Measurements from ENCODE around the gene FGD4.

FGD4 gene

DNA sequence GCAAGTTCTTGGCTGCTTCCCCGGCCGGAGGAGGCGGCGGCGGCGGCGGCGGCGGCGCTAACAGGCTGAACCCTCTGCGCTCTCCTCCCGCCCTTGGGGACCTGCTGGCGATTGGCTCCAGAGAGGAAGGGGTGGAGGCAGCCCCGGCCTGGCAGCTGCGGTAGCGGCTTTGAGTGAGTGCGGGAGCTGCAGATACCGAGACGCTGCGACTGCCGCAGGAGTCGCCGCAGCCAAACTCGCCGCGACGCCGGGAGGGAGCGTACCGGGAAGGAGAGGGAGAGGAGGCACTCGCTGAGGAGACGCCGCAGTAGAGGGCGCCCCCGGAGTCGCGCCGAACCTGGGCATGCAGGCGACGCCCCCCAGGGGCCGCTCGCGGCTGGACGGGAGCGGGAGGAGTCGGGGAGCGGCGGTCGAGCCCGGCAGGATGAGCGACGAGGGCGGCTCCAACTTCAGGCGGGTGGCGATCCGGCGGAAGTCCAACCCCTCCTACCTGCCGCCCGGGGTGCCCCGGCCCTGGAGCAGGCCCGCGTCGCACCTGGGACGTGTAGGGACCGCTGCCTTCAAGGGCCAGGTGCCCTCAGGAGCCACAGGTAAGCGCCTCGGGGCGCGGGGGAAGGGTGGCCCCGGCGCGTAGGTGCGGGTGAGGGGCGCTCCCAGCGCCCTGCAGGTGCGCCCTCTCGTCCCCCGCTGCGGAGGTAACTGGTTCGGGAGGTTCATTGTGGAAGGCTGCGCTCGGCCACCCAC lies at the start of gene FGD4:
Gene FGD4 (plus strand): TSS at position 189 of the 744 bp plus-strand sequence.
- H3K4me3 ChIP-seq: peak within 1 kb of the TSS; percentile 54 to 83 (median 72)
- peak within 1 kb of the TSS in 20 of 21 experiments; percentile 19 to 90 (median 70) for H3K27ac ChIP-seq

DNA sequence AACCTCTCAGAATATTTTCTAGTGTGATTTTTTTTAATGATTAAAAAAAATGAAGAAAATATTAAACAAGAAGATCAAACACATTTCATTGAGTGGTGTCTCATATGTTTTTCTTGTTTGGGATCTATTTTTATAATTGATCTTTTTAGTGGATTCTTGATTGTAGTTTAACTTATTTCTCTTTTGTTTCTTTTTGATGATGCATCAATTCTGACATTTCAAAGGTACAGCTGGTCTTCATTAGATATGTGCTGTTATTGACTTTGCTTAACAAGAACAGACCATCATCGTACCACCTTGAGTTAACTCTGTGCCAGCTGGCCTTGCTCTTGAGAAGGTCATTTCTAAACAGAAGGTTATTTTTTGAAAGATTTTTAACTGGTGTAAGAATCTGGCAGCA lies 45.8 kb upstream of the FGD4 start:
- H3K4me3 ChIP-seq: no peak overlapping the region
- H3K27ac ChIP-seq: no peak overlapping the region

DNA sequence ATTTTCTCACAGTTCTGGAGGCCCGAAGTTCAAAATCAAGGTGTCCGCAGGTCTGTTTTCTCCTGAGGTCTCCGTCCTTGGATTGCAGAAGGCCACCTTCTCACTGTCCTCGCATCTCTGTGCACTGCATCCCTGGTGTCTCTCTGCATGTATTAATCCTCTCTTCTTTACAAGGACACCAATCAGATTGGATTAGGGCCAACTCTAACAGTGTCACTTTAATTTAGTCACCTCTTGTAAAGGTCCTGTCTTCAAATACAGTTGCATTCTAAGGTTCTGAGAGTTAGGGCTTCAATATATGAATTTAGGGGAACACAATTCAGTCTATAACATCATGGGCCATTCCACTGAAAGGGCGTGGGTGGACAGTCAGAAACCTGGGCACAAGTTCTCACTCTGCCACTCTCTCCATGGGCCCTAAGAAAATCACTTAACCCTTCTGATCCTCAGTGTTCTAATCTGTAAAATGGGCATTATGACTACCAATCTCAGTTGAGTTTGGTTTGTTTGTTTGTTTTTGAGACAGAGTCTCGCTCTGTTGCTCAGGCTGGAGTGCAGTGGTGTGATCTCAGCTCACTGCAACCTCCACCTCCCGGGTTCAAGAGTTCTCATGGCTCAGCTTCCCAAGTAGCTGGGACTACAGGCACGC lies 41.6 kb upstream of the FGD4 start:
- no peak overlapping the region for H3K4me3 ChIP-seq
- no peak overlapping the region for H3K27ac ChIP-seq

DNA sequence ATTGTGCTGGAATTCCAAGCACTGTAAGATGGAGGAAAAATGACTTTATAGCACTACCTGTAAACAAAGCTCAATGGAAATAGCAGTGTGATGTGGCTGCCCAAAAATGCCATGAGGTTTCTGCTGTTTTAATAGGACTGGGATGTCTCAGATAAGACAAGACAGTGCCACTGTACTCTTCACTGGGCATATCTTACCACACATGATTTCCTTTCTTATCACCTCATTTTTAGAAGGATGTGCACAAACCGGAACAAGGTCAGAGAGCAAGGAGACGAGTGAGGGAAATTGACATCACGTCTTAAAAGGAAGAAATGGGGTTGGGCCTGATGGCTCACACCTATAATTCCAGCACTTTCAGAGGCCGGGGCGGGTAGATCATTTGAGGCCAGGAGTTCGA lies 38.4 kb upstream of the FGD4 start:
- Histone ChIP-seq H3K4me3 (no peak overlapping the region), H3K27ac (no peak overlapping the region)

DNA sequence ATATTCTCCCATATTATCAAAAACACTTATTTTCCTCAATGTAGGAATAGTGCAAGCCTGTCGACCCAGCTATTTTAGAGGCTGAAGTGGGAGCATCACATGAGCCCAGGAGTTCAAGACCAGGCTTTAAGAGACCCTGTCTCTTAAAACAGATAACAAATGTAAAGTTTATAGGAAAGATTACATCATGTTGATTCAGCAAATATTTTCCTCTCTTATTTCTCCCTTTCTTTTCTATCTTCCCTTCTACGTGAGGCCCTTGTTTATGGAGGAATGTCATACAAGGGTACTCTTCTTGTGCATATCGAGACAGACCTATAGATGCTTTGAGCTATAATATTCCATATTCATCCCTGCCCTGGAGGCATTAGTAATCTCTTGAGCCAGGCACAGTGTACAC lies 36.5 kb upstream of the FGD4 start:
- Histone ChIP-seq H3K4me3 (no peak overlapping the region), H3K27ac (no peak overlapping the region)

DNA sequence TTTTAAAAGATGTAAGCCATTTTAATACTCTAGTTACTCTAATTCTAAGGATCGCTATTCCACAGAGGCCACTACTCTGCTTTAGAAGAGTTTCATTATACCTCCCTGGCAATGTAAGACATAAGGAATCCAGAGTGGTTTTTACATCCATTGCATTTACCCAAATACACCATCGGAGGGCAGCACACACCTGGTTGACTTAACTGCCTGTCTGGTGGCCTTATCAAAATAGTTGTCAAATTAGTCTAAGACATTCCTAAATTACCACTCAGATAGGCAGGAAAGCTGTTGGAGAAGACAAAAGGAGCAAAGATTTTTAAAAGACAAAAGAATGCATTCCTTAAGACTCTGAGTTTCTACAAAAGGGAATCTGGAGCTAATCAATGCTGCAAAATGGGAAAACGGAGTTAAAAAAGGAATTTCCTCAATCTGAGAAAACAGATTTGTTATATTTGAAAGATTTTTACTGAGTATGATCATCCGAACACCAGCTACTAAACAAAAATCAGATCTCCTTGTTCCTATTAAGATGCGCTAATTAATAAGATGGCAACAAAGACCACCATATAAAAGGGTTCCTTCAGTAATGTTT lies 33.8 kb upstream of the FGD4 start:
- no peak overlapping the region for H3K4me3 ChIP-seq
- H3K27ac ChIP-seq: no peak overlapping the region

DNA sequence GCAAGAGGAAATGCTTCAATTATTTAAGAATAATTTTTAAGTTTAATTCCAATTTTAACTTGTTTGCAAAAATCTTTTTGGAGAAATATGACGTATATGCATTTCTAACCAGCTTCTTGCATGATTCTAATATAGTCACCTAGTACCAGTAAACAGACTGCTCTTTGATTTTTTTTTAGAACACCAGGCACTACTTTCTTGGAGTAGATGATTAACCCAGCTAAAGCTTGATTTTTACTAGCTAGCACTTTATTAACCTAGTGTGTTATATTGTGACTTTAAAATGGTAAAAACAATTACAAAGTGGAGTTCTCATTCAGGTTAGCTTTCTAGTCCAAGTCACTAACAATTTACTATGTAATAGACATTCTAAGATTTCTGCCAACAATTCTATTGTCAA lies 32.6 kb upstream of the FGD4 start:
- H3K4me3 ChIP-seq: no peak overlapping the region
- no peak overlapping the region for H3K27ac ChIP-seq

DNA sequence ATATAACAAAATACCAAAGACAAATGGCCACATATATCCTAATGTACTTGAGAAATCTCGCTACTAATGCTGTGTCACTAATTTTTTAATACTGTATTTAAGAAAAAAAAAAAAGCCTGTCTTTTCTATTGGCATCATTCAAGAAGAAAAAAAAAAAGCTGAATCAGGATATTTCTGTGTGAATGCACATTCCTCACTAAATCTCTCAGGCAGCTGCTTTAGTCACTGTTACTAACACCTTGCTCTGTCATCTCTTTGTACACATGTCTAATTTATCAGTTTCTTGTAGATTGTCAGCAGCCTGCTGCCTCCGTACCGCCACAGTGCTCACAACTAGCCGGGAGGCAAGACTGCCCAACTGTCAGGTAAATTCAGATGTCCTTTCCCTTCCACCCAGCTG lies 32.0 kb upstream of the FGD4 start:
- Histone ChIP-seq H3K4me3 (no peak overlapping the region), H3K27ac (no peak overlapping the region)

DNA sequence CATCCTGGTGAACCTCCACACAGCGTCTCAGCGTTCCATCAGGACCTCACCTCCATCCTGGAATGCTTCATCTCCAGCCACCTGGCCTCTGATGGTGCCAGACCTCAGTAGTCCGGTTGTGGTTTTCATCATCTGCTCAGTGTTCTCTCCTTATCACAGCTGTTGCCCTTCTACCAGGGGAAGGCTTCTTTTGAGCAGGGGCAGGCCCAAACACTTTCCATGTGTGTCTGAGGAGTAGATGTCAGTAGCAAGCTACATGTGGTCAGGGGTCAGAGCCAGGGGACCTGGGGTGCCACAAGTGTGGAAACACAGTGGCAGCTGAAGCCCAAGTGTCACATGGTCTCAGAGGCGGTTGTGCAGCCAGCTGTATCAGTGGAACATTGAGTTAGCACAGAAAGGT lies 30.2 kb upstream of the FGD4 start:
- H3K4me3 ChIP-seq: no peak overlapping the region
- no peak overlapping the region for H3K27ac ChIP-seq

DNA sequence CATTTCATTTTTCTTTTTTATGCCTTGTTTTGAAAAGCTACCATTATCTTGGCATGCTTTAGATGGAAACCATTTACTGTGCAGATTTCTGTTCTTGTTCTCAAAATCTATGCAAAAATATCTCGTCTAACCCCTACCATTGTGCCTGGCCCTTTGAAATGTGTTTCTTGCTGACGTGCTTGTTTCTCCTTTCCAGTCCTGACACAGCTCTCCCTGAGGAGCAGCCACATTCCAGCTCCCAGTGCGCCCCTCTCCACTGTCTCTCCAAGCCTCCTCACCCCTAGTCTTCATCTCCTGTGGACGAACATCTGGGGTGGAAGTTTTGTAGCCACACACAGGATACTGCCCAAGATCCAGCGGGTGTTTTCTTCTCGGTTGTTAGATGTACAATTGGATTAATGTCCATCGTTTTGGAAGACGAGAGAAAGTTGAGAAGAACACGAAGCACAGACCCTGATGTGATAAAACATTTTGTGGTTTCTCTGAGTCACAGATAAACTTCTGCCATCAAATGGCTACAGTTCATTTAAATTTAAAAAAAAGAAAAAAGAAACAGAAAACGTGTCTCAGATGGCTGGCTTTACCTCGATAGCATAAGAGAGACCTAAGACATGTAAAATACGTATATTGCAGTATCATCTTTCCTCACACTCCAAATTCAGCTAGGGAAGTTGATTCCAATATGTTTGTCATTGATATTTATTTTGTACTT lies 21.9 kb upstream of the FGD4 start:
- no peak overlapping the region for H3K4me3 ChIP-seq

DNA sequence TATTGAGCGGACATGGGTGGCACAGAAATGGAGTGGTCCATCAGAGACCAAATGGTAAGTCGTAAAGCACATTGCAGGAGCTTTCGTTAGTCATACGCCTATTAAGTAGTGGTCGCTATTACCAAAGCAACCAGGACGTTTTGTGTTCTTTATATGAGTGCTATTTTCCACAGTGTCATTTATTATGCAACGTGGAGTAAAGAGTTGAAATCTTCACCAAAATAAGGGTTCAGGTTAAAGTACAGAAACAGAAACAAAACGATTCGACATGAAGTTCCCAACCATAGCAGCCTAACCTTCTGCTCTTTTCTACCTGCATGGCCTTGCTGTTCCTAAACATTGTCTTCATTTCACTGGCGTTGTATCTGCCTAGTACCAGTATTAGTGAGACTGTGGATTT lies 20.1 kb upstream of the FGD4 start:
- H3K4me3 ChIP-seq: no peak overlapping the region
- H3K27ac ChIP-seq: no peak overlapping the region

More for the DNA sequence above, 21.9 kb upstream of the FGD4 start:
- no peak overlapping the region for H3K27ac ChIP-seq

DNA sequence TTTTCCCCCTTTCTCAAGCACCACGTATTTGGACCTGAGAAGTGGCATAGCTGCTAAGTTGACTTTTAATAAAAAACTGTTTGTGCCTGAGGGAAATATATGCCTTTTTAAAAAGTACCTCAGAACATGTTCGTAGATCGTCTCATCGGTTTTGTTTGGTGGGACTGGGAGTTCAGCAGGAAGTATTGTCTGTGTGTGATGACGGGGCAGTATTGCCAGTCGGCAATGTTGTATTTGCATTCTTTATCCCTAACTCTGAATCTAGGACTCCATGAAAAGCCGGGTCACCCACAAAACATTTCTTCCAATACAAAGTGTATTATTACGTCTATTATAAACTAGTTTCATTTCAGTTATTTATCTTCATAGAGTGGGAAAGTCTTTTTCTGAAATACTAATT lies 19.7 kb upstream of the FGD4 start:
- H3K27ac ChIP-seq: no peak overlapping the region
- no peak overlapping the region for H3K4me3 ChIP-seq

DNA sequence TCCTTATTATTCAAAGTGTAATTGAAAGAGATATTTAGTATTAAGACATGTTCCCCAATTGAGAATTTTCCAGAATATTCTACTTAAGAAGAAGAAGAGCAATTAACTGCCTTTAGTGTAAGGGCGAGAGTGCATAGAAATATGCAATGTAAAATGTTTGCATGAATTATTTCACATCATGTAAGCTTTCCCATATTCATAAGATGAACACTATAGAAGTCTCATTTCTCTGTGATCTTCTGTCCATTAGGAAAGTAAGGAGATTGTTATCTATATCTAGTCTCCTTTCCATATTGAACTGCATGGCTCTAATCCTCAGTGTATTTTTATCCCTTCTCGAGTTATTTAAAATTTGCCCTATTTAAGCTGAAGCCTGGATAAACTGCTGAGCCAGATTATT lies 17.1 kb upstream of the FGD4 start:
- H3K27ac ChIP-seq: no peak overlapping the region
- no peak overlapping the region for H3K4me3 ChIP-seq

DNA sequence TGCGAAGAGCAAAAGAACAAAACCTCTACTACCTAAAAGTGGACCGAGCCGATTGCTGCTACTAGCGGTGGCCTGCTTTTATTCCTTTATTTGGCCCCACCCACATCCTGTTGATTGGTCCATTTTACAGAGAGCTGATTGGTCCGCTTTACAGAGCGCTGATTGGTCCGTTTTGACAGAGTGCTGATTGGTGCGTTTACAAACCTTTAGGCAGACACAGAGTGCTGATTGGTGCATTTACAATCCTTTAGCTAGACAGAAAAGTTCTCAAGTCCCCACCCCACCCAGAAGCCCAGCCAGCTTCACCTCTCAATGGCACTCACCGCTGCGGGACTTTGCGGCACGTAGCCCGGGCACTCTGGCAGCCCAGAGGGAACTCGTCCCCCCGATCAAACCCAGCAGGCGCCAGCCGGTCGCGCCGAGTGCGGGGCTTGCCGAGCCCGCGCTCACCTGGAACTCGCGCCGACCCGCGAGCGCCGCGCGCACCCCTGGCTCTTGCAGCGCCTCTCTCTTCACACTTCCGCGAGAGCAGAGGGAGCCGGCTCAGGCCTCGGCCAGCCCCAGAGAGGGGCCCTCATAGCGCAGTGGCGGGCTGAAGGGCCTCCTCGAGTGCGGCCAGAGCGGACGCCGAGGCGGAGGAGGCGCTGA lies 8.7 kb upstream of the FGD4 start:
- H3K27ac ChIP-seq: peak overlapping the region in 2 of 21 experiments; percentile 19 to 35
- H3K4me3 ChIP-seq: peak overlapping the region; percentile 19 to 46 (median 28)

DNA sequence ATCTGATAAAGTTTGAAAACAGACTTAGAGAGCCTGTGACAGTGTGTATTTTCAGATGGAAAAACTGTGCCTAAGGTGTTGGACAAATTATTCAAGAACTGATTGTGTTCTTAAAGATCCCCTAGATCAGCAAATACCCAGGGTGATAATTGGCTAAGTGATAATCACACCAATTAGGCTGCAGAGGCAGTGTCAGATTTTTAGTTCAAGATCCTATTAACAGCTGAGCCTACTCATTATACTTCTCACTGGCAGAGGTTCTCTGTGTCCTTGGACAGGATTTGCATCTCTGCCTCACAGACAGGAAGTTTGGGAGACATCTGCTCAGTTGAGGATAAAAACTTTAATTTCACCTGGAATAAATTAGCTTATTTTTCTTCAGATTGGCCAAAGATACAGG lies 4.3 kb upstream of the FGD4 start:
- no peak overlapping the region for H3K27ac ChIP-seq
- H3K4me3 ChIP-seq: no peak overlapping the region

DNA sequence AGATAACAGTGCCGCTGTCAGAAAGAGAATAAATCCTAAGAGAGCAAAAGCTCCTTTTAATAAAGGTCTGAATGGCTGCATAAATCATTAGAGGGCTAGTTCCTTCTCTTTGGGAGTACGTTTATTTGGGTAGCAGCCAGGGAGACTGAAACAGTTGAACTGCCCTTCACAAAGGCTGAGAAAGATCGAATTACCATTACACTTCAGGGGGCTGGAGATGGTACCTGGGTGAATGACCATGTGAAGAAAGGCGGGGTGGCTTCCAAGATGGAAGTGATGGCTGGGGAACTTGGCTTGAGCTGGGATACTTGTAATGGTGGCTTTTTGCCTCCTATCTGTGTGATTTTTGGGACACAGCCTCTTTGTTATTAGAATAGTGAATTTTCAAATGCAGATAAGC lies 1.7 kb upstream of the FGD4 start:
- Histone ChIP-seq H3K27ac (no peak overlapping the region), H3K4me3 (no peak overlapping the region)

DNA sequence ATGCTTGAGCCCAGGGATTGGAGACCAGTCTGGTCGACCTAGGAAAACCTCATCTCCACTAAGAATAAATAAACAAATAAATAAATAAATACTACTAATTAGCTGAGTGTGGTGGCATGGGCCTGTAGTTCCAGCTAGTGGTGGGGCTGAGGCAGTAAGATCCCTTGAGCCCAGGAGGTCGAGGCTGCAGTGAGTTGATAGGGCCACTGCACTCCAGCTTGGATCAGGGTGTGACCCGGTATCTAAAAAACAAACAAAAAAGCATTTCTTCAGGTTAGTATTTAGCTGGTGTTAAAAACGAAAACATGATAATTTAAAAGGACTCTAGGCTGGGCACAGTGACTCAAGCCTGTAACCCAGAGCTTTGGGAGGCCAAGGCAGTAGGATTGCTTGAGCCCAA lies 1.2 kb upstream of the FGD4 start:
- peak overlapping the region in 1 of 21 experiments; percentile 81 for H3K27ac ChIP-seq
- no peak overlapping the region for H3K4me3 ChIP-seq

DNA sequence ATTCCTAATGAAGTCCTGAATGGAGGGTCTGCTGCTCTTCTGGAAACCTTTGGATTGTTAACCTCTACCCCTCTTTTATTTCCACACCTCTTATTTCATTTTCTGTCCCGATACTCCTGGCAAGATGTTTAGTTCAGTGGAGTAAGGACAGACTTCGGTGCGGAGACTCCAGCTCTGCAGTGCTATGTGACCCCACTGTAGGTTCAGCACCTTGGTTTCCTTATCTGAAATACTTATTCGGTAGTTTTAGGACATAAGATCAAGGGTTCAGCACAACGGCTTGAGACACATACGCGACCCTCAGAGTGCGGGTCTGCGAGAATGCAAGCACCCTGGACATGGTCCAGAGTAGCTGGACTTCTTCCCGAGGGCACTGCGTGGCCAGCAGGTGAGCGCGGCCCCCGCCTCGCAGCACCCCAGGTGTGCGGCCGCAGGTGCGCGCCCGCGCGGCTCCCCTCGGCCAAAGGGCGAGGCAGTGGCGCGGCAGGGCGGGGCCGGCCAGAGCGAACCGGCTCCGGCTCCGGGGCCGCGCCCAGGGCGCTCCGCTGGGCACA lies 465 bp upstream of the FGD4 start:
- Histone ChIP-seq H3K27ac (peak overlapping the region in 8 of 21 experiments; percentile 38 to 90 (median 66)), H3K4me3 (peak overlapping the region; percentile 54 to 83 (median 72))

DNA sequence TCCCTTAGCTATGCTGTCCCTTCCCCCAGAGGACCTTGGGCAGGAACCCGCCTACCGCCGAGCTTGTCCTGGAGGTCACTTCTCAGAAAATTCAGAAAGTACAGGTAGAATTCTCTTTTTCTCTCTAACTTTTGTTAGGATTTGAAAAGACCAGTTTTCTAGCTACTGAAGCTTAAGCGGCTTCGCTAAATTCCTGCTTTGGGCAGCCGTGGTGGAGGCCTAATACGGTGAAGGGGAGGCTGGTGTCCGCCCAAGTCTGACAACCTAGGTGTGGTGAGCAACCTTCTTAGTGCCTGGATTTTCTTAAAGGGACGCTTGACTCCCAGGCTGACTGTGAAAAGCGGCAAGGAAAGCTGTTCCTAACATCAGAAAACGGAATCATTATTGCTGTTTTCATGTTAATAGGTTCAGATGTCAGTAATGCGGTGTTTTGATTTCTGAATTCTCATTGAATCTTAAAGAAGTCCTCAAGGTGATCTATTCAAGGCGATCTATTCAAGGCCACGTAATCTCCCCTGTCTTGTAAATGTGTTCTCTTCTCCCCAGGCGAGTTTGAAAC lies 835 bp downstream of the FGD4 start:
- peak overlapping the region; percentile 54 to 83 (median 72) for H3K4me3 ChIP-seq
- peak overlapping the region in 20 of 21 experiments; percentile 19 to 90 (median 70) for H3K27ac ChIP-seq

Measured in skin epidermis (tissue), 12 donors.